Measurements from ENCODE around the gene XBP1. TPM values are rescaled to one million over a fixed set of nuclear protein-coding genes. Genes with fewer than 3 reads are reported as not detected.

Gene XBP1
- total and polyA plus RNA-seq, 2 of the 13 experiments (the other 11 are each of a cell fraction or from before 2014, with no cell fraction given): 416 to 427 TPM

GRCh38 chr22:28829358-28830181 is 29.2 kb upstream of the XBP1 start (continued):
- TF ChIP-seq, protein P1, sequence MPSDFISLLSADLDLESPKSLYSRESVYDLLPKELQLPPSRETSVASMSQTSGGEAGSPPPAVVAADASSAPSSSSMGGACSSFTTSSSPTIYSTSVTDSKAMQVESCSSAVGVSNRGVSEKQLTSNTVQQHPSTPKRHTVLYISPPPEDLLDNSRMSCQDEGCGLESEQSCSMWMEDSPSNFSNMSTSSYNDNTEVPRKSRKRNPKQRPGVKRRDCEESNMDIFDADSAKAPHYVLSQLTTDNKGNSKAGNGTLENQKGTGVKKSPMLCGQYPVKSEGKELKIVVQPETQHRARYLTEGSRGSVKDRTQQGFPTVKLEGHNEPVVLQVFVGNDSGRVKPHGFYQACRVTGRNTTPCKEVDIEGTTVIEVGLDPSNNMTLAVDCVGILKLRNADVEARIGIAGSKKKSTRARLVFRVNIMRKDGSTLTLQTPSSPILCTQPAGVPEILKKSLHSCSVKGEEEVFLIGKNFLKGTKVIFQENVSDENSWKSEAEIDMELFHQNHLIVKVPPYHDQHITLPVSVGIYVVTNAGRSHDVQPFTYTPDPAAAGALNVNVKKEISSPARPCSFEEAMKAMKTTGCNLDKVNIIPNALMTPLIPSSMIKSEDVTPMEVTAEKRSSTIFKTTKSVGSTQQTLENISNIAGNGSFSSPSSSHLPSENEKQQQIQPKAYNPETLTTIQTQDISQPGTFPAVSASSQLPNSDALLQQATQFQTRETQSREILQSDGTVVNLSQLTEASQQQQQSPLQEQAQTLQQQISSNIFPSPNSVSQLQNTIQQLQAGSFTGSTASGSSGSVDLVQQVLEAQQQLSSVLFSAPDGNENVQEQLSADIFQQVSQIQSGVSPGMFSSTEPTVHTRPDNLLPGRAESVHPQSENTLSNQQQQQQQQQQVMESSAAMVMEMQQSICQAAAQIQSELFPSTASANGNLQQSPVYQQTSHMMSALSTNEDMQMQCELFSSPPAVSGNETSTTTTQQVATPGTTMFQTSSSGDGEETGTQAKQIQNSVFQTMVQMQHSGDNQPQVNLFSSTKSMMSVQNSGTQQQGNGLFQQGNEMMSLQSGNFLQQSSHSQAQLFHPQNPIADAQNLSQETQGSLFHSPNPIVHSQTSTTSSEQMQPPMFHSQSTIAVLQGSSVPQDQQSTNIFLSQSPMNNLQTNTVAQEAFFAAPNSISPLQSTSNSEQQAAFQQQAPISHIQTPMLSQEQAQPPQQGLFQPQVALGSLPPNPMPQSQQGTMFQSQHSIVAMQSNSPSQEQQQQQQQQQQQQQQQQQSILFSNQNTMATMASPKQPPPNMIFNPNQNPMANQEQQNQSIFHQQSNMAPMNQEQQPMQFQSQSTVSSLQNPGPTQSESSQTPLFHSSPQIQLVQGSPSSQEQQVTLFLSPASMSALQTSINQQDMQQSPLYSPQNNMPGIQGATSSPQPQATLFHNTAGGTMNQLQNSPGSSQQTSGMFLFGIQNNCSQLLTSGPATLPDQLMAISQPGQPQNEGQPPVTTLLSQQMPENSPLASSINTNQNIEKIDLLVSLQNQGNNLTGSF (CRISPR knock-in tag; IDR thresholded peaks at IDR 0.05): no peak
- TF ChIP-seq, protein P2, sequence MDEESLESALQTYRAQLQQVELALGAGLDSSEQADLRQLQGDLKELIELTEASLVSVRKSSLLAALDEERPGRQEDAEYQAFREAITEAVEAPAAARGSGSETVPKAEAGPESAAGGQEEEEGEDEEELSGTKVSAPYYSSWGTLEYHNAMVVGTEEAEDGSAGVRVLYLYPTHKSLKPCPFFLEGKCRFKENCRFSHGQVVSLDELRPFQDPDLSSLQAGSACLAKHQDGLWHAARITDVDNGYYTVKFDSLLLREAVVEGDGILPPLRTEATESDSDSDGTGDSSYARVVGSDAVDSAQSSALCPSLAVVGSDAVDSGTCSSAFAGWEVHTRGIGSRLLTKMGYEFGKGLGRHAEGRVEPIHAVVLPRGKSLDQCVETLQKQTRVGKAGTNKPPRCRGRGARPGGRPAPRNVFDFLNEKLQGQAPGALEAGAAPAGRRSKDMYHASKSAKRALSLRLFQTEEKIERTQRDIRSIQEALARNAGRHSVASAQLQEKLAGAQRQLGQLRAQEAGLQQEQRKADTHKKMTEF (CRISPR knock-in tag; IDR thresholded peaks at IDR 0.05): peak; percentile 87
- 0 out of 2 replicates have a peak, but pooled peaks have one; percentile 20 for TF ChIP-seq ZNF343 (CRISPR knock-in tag; IDR thresholded peaks at IDR 0.05)
- TF ChIP-seq, protein P3, sequence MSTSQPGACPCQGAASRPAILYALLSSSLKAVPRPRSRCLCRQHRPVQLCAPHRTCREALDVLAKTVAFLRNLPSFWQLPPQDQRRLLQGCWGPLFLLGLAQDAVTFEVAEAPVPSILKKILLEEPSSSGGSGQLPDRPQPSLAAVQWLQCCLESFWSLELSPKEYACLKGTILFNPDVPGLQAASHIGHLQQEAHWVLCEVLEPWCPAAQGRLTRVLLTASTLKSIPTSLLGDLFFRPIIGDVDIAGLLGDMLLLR (CRISPR knock-in tag; IDR thresholded peaks at IDR 0.05): no peak
- no peak for TF ChIP-seq ATF5 (CRISPR knock-in tag; IDR thresholded peaks at IDR 0.05; ENCODE audit: low read depth)
- TF ChIP-seq ZNF678 (CRISPR knock-in tag; IDR thresholded peaks at IDR 0.05): no peak
- TF ChIP-seq ZNF33B (CRISPR knock-in tag; IDR thresholded peaks at IDR 0.05): 0 out of 2 replicates have a peak, but pooled peaks have one; percentile 46
- TF ChIP-seq RCOR2 (CRISPR knock-in tag; IDR thresholded peaks at IDR 0.05): peak; percentile 88
- TF ChIP-seq YEATS4 (CRISPR knock-in tag; IDR thresholded peaks at IDR 0.05; ENCODE audit: borderline replicate concordance): peak; percentile 67; the same call in 1 of the 2 replicates
- no peak for TF ChIP-seq MATR3 (CRISPR knock-in tag; IDR thresholded peaks at IDR 0.05)
- TF ChIP-seq ARID2 (CRISPR knock-in tag; IDR thresholded peaks at IDR 0.05; ENCODE audit: borderline replicate concordance): 0 out of 2 replicates have a peak, but pooled peaks have one; percentile 37
- no peak for TF ChIP-seq ZBTB10 (CRISPR knock-in tag; IDR thresholded peaks at IDR 0.05; ENCODE audit: borderline replicate concordance)
- no peak for TF ChIP-seq HBP1 (CRISPR knock-in tag; IDR thresholded peaks at IDR 0.05; ENCODE audit: low read depth)
- TF ChIP-seq RBFOX2 (IDR thresholded peaks at IDR 0.05; ENCODE audit: low read depth, low read length): no peak
- TF ChIP-seq ZNF101 (CRISPR knock-in tag; IDR thresholded peaks at IDR 0.05; ENCODE audit: borderline replicate concordance, low read depth): no peak
- no peak for TF ChIP-seq KLF12 (CRISPR knock-in tag; IDR thresholded peaks at IDR 0.05; ENCODE audit: borderline replicate concordance)

Measured in HepG2 (cell line).